Measurements from ENCODE around the gene SLC29A1.

DNA sequence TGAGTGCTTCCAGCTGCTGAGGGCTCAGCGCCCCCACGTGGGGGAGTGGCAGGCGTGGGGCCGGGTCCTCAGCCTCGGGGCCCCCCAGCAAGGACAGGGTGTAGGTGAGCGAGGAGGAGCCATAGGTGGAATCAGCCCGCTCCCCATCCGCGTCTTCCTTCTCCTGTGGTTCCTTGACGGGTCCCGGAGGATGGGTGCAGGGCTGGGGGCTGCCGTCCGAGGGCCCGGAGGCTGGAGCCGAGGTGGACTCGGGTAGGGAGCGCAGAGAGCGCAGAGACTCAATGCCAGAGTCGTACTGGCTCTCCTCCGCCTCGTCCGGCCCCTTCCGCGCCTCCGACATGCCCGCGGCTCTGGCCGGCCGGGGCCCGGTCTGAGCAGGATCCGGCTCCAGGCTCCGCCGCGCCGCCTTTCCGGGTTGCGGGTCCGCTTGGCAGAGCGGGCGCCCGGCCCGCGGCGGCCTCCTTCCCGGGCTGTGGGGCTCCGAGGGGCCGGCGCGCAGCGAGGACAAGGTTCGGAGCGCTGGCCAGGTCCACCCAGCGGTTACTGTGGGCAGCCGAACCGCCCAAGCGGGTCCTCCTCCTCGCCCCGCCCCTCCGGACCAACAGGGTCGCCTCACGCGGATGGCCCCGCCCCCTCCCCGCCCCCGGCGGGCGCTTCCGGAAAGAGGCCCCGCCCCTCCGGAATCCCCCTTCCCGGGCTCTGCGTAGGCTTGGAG lies 41.8 kb downstream of the SLC29A1 start, which contains the start of gene NFKBIE:
- TF ChIP-seq, protein P1, sequence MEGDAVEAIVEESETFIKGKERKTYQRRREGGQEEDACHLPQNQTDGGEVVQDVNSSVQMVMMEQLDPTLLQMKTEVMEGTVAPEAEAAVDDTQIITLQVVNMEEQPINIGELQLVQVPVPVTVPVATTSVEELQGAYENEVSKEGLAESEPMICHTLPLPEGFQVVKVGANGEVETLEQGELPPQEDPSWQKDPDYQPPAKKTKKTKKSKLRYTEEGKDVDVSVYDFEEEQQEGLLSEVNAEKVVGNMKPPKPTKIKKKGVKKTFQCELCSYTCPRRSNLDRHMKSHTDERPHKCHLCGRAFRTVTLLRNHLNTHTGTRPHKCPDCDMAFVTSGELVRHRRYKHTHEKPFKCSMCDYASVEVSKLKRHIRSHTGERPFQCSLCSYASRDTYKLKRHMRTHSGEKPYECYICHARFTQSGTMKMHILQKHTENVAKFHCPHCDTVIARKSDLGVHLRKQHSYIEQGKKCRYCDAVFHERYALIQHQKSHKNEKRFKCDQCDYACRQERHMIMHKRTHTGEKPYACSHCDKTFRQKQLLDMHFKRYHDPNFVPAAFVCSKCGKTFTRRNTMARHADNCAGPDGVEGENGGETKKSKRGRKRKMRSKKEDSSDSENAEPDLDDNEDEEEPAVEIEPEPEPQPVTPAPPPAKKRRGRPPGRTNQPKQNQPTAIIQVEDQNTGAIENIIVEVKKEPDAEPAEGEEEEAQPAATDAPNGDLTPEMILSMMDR (IDR thresholded peaks at IDR 0.05; ENCODE audit: insufficient read depth, low read length), result no peak
- no peak for TF ChIP-seq GABPA (IDR thresholded peaks at IDR 0.05; ENCODE audit: low read depth)

Data from HL-60 (cell line).